Common myeloid progenitor, CD34-positive (primary cell): Measurements from ENCODE around the gene RSPO1.

Experiments
- CTCF ChIA-PET: fragments of 350-600 bp; sonication (Branson Sonifier 250); formaldehyde crosslinking; loops from one replicate; lab custom pipeline; 2021; ENCODE audit warnings: antibody characterized with exemption; lab: Charles Lee
- POLR2A ChIA-PET: fragments of 350-600 bp; sonication (Branson Sonifier 250); formaldehyde crosslinking; loops from one replicate; lab custom pipeline; 2021; ENCODE audit warnings: antibody characterized with exemption; lab: Charles Lee
- DNase-seq, 3 donors: peaks; one replicate each; pipeline versions ENCODE4 v3.0.0 to v3.0.0-alpha.2; 2013
- H3K27ac ChIP-seq, 2 experiments: 1 replicate in 1 of 2; 2 replicates in 1 of 2; pipeline ENCODE4 v1.7.0; 2013; ENCODE audit warnings: inconsistent platforms in 2 of 2, low read length in 2 of 2, mild to moderate bottlenecking in 2 of 2, low read depth in 1 of 2, moderate library complexity in 1 of 2; ENCODE audit not compliant: severe bottlenecking in 2 of 2, insufficient read depth in 1 of 2, poor library complexity in 1 of 2
- H3K27me3 ChIP-seq, 5 experiments: replicated peaks in 2 of 5; 1 replicate in 3 of 5; 2 replicates in 2 of 5; pipeline versions ENCODE4 v1.6.1 to v1.7.0; 2013; ENCODE audit warnings: low read length in 4 of 5, mild to moderate bottlenecking in 2 of 5, moderate library complexity in 2 of 5, inconsistent platforms in 1 of 5; ENCODE audit not compliant: insufficient read depth in 5 of 5, control insufficient read depth in 4 of 5
- H3K36me3 ChIP-seq, 4 experiments: 1 replicate in 2 of 4; 2 replicates in 2 of 4; pipeline versions ENCODE4 v1.6.1 to v1.7.0; 2013; ENCODE audit warnings: low read length in 3 of 4, control low read depth in 1 of 4, mild to moderate bottlenecking in 1 of 4; ENCODE audit not compliant: control insufficient read depth in 4 of 4, insufficient read depth in 4 of 4
- H3K4me1 ChIP-seq, 4 experiments: 1 replicate in 3 of 4; 2 replicates in 1 of 4; pipeline versions ENCODE4 v1.6.1 to v1.7.1; 2013; ENCODE audit warnings: low read length in 3 of 4, mild to moderate bottlenecking in 3 of 4, control low read depth in 1 of 4, inconsistent platforms in 1 of 4, moderate library complexity in 1 of 4; ENCODE audit not compliant: control insufficient read depth in 4 of 4, insufficient read depth in 4 of 4; ENCODE audit errors: control extremely low read depth in 1 of 4
- H3K4me3 ChIP-seq, 7 experiments: 1 replicate in 4 of 7; 2 replicates in 3 of 7; pipeline versions ENCODE4 v1.5.1 to v1.7.0; 2013; ENCODE audit warnings: mild to moderate bottlenecking in 7 of 7, low read length in 6 of 7, moderate library complexity in 6 of 7, inconsistent platforms in 2 of 7, low read depth in 2 of 7, control low read depth in 1 of 7; ENCODE audit not compliant: insufficient read depth in 4 of 7, control insufficient read depth in 1 of 7; ENCODE audit errors: extremely low read depth in 1 of 7
- H3K9me3 ChIP-seq, 5 experiments: 1 replicate in 4 of 5; 2 replicates in 1 of 5; pipeline versions ENCODE4 v1.6.1 to v1.7.1; 2013; ENCODE audit warnings: low read length in 4 of 5, mild to moderate bottlenecking in 2 of 5, inconsistent platforms in 1 of 5, low read depth in 1 of 5, moderate library complexity in 1 of 5; ENCODE audit not compliant: control insufficient read depth in 4 of 5, insufficient read depth in 2 of 5; ENCODE audit errors: control extremely low read depth in 1 of 5
- WGBS: methylation state at CpG from one replicate; pipeline ENCODE4 v1.1.5; 2013; ENCODE audit not compliant: insufficient coverage; 5-methylcytosine and 5-hydroxymethylcytosine counted together

The RSPO1 gene

GRCh38 chr1:37657620-37658412 lies 23.1 kb upstream of the RSPO1 start:
- CTCF ChIA-PET, result interaction anchor here (1.1 kb wide), 1 partner anchor 9 kb away, joined by 3 read pairs; no protein-coding TSS in a partner anchor

GRCh38 chr1:37656881-37657280 lies 22.2 kb upstream of the RSPO1 start:
- ChIA-PET POLR2A (no interaction called here), CTCF (interaction anchor here (1.1 kb wide), 1 partner anchor 9 kb away, joined by 3 read pairs; no protein-coding TSS in a partner anchor)
- Histone ChIP-seq H3K36me3 (no peaks in the 10 kb centered on the region), H3K9me3 (no peaks in the 10 kb centered on the region), H3K27me3 (peaks cover 0 to 5% (median 2%) of the 10 kb centered on the region in 5 experiments), H3K27ac (no peak overlapping the region), H3K4me1 (no peaks in the 10 kb centered on the region), H3K4me3 (no peak overlapping the region)
- no peak for DNase-seq
- WGBS, result 88% methylated on average over 3 of the region's 11 CpGs

More at GRCh38 chr1:37657620-37658412, 23.1 kb upstream of the RSPO1 start:
- Histone ChIP-seq H3K27me3 (peaks cover 0 to 5% (median 3%) of the 10 kb centered on the region in 5 experiments), H3K4me3 (no peak overlapping the region), H3K4me1 (no peaks in the 10 kb centered on the region), H3K27ac (no peak overlapping the region), H3K9me3 (no peaks in the 10 kb centered on the region), H3K36me3 (no peaks in the 10 kb centered on the region)
- WGBS, result 95% methylated on average over 7 of the region's 14 CpGs
- no peak for DNase-seq
- POLR2A ChIA-PET, result no interaction called here

- no peak for DNase-seq
- no peak overlapping the region for H3K27ac ChIP-seq
- ChIA-PET CTCF (no interaction called here), POLR2A (no interaction called here)
- 91% methylated on average over 7 of the region's 7 CpGs for WGBS
- no peaks in the 10 kb centered on the region for H3K4me1 ChIP-seq
- H3K9me3 ChIP-seq, result no peaks in the 10 kb centered on the region
- H3K4me3 ChIP-seq, result no peak overlapping the region
- H3K36me3 ChIP-seq, result no peaks in the 10 kb centered on the region
- H3K27me3 ChIP-seq, result peaks cover 0 to 5% (median 2%) of the 10 kb centered on the region in 5 experiments
Measured at GRCh38 chr1:37656026-37656425, 21.3 kb upstream of the RSPO1 start.

GRCh38 chr1:37655274-37655673 lies 20.6 kb upstream of the RSPO1 start:
- H3K4me3 ChIP-seq, result no peak overlapping the region
- no peaks in the 10 kb centered on the region for H3K4me1 ChIP-seq
- CTCF ChIA-PET, result interaction anchor here (0.8 to 1.3 kb wide), 3 partner anchors 27 to 52 kb away, joined by 3 read pairs; no protein-coding TSS in a partner anchor
- H3K27me3 ChIP-seq, result peaks cover 0 to 5% (median 2%) of the 10 kb centered on the region in 5 experiments
- H3K36me3 ChIP-seq, result no peaks in the 10 kb centered on the region
- POLR2A ChIA-PET, result no interaction called here
- no peak for DNase-seq
- no peak overlapping the region for H3K27ac ChIP-seq
- no peaks in the 10 kb centered on the region for H3K9me3 ChIP-seq

GRCh38 chr1:37653906-37654305 lies 19.2 kb upstream of the RSPO1 start:
- Histone ChIP-seq H3K4me1 (no peaks in the 10 kb centered on the region), H3K9me3 (no peaks in the 10 kb centered on the region), H3K27me3 (peaks cover 0 to 6% (median 0%) of the 10 kb centered on the region in 5 experiments), H3K27ac (no peak overlapping the region), H3K4me3 (no peak overlapping the region), H3K36me3 (no peaks in the 10 kb centered on the region)
- 86% methylated on average over 4 of the region's 5 CpGs for WGBS
- POLR2A ChIA-PET, result no interaction called here
- CTCF ChIA-PET, result no interaction called here
- no peak for DNase-seq

- WGBS, result no CpG with 5 or more reads among the region's 2 CpGs
- Histone ChIP-seq H3K27ac (no peak overlapping the region), H3K9me3 (no peaks in the 10 kb centered on the region), H3K4me3 (no peak overlapping the region), H3K27me3 (peaks cover 0 to 6% (median 0%) of the 10 kb centered on the region in 5 experiments), H3K4me1 (no peaks in the 10 kb centered on the region), H3K36me3 (no peaks in the 10 kb centered on the region)
- CTCF ChIA-PET, result no interaction called here
- POLR2A ChIA-PET, result no interaction called here
- no peak for DNase-seq
Measured at GRCh38 chr1:37652976-37653375, 18.3 kb upstream of the RSPO1 start.

- Histone ChIP-seq H3K4me3 (no peak overlapping the region), H3K27ac (no peak overlapping the region), H3K4me1 (no peaks in the 10 kb centered on the region), H3K9me3 (no peaks in the 10 kb centered on the region), H3K27me3 (peaks cover 0 to 4% (median 0%) of the 10 kb centered on the region in 5 experiments), H3K36me3 (no peaks in the 10 kb centered on the region)
- WGBS, result 95% methylated on average over 3 of the region's 10 CpGs
- ChIA-PET CTCF (no interaction called here), POLR2A (no interaction called here)
- DNase-seq, result no peak
Measured at GRCh38 chr1:37651803-37652202, 17.1 kb upstream of the RSPO1 start.
